SK-N-SH treated with all-trans-retinoic acid at 6 μM for 48 hours (cell line): ENCODE results near the gene REXO1.

Source experiments
- ATAC-seq: fragments of 200-7000 bp; cut with Tn5 transposase; 3 replicates; pipeline ENCODE4 v1.9.1; 2020; ENCODE audit warnings: mild to moderate bottlenecking, moderate library complexity
- BACH2 ChIP-seq: fragments of 250-450 bp; sonication (Bioruptor Pico); IDR thresholded peaks from 2 replicates; pipeline ENCODE4 v1.9.0; 2021; ENCODE audit warnings: mild to moderate bottlenecking, borderline replicate concordance
- CSDC2 ChIP-seq: fragments of 250-450 bp; sonication (Bioruptor Pico); IDR thresholded peaks from 2 replicates; pipeline ENCODE4 v1.5.0; 2020; ENCODE audit warnings: mild to moderate bottlenecking, moderate library complexity
- ISL1 ChIP-seq: fragments of 250-450 bp; sonication (Bioruptor Pico); IDR thresholded peaks from 2 replicates; pipeline ENCODE4 v2.1.2; 2022; ENCODE audit warnings: mild to moderate bottlenecking, moderate library complexity
- TCF4 ChIP-seq: fragments of 250-450 bp; sonication (Bioruptor Pico); IDR thresholded peaks from 2 replicates; pipeline ENCODE4 v1.8.0; 2021; ENCODE audit warnings: mild to moderate bottlenecking, moderate library complexity, borderline replicate concordance
- TOX ChIP-seq: fragments of 250-450 bp; sonication (Bioruptor Pico); IDR thresholded peaks from 2 replicates; pipeline ENCODE4 v1.8.0; 2021; ENCODE audit warnings: mild to moderate bottlenecking, moderate library complexity, borderline replicate concordance
- ZC3H10 ChIP-seq: fragments of 250-450 bp; sonication (Bioruptor Pico); IDR thresholded peaks from 2 replicates; pipeline ENCODE4 v1.5.1; 2021; ENCODE audit warnings: mild to moderate bottlenecking, moderate library complexity
- ZFP3 ChIP-seq: fragments of 250-450 bp; sonication (Bioruptor Pico); IDR thresholded peaks from 2 replicates; pipeline ENCODE4 v1.5.0; 2020; ENCODE audit warnings: mild to moderate bottlenecking, moderate library complexity
- ZFP30 ChIP-seq: fragments of 450-650 bp; formaldehyde crosslinking; IDR thresholded peaks from 2 replicates; pipeline ENCODE4 v1.5.0; 2022; ENCODE audit warnings: mild to moderate bottlenecking, moderate library complexity
- ZNF565 ChIP-seq: fragments of 450-650 bp; formaldehyde crosslinking; conservative IDR thresholded peaks from 2 replicates; pipeline ENCODE4 v1.5.0; 2020; ENCODE audit warnings: low read depth, mild to moderate bottlenecking, moderate library complexity
- ZNF8 ChIP-seq: fragments of 450-650 bp; formaldehyde crosslinking; IDR thresholded peaks from 2 replicates; pipeline ENCODE4 v1.5.0; 2020; ENCODE audit warnings: mild to moderate bottlenecking, moderate library complexity
- TF ChIP-seq, protein P1 (sequence below): fragments of 250-450 bp; sonication (Bioruptor Pico); IDR thresholded peaks from 2 replicates; pipeline ENCODE4 v1.8.0; 2020; ENCODE audit warnings: mild to moderate bottlenecking, moderate library complexity, borderline replicate concordance
- TF ChIP-seq, protein P2 (sequence below): fragments of 250-450 bp; sonication (Bioruptor Pico); IDR thresholded peaks from 2 replicates; pipeline ENCODE4 v1.5.1; 2020; ENCODE audit warnings: low read depth, mild to moderate bottlenecking, moderate library complexity
- TF ChIP-seq, protein P3 (sequence below): fragments of 250-450 bp; sonication (Bioruptor Pico); IDR thresholded peaks from 2 replicates; pipeline ENCODE4 v1.5.0; 2020; ENCODE audit warnings: mild to moderate bottlenecking, moderate library complexity
- TF ChIP-seq, protein P4 (sequence below): fragments of 250-450 bp; sonication (Bioruptor Pico); IDR thresholded peaks from 2 replicates; pipeline ENCODE4 v1.8.0; 2021; ENCODE audit warnings: low read depth, mild to moderate bottlenecking, moderate library complexity, borderline replicate concordance
- TF ChIP-seq, protein P5 (sequence below): fragments of 250-450 bp; sonication (Bioruptor Pico); IDR thresholded peaks from 2 replicates; pipeline ENCODE4 v1.5.1; 2021; ENCODE audit warnings: mild to moderate bottlenecking, moderate library complexity

Gene REXO1

DNA sequence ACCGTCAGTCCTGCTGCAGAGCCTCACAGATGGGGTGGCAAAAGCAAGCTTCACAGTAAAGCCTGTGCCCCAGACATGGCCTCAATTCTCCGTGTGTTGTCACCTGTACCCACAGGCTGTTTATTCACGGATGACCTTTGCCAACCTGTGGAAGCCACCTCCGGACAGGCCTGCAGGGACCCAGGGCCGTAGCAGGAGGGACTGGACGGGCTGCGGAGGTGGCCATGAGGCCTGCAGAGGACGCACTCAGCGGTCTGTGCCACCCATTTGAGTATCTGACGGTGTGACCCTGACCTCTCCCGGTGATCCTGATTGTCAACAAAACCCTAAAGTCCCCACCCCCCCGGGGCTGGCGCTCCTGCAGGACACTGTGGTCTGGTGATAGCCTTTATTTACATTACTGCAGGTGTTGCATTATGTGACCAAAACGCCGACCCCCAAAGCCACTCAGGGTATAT lies 22.9 kb upstream of the REXO1 start:
- TF ChIP-seq, protein P1, sequence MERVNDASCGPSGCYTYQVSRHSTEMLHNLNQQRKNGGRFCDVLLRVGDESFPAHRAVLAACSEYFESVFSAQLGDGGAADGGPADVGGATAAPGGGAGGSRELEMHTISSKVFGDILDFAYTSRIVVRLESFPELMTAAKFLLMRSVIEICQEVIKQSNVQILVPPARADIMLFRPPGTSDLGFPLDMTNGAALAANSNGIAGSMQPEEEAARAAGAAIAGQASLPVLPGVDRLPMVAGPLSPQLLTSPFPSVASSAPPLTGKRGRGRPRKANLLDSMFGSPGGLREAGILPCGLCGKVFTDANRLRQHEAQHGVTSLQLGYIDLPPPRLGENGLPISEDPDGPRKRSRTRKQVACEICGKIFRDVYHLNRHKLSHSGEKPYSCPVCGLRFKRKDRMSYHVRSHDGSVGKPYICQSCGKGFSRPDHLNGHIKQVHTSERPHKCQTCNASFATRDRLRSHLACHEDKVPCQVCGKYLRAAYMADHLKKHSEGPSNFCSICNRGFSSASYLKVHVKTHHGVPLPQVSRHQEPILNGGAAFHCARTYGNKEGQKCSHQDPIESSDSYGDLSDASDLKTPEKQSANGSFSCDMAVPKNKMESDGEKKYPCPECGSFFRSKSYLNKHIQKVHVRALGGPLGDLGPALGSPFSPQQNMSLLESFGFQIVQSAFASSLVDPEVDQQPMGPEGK (CRISPR knock-in tag): no peak
- TF ChIP-seq ZC3H10 (no peak), ZNF8 (no peak)
- ATAC-seq: no peak

DNA sequence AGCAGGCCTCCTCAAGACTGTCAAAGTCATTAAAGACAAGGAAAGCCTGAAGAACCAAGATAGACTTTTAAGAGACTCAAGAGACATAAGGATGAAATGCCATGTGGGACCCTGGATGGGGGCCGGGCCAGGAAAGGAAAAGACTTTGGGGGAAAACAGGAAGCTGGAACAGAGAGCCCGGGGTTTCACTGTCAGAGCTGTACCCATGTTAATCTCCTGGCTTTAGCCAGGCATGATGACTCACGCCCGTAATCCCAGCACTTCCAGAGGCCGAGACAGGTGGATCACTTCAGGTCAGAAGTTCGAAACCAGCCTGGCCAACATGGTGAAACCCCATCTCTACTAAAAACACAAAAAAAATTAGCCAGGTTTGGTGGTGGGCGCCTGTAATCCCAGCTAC lies 20.7 kb upstream of the REXO1 start:
- TF ChIP-seq, protein P2, sequence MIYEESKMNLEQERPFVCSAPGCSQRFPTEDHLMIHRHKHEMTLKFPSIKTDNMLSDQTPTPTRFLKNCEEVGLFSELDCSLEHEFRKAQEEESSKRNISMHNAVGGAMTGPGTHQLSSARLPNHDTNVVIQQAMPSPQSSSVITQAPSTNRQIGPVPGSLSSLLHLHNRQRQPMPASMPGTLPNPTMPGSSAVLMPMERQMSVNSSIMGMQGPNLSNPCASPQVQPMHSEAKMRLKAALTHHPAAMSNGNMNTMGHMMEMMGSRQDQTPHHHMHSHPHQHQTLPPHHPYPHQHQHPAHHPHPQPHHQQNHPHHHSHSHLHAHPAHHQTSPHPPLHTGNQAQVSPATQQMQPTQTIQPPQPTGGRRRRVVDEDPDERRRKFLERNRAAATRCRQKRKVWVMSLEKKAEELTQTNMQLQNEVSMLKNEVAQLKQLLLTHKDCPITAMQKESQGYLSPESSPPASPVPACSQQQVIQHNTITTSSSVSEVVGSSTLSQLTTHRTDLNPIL (CRISPR knock-in tag): no peak
- no peak for TF ChIP-seq BACH2 (CRISPR knock-in tag)
- TF ChIP-seq ISL1 (CRISPR knock-in tag): no peak
- no peak for TF ChIP-seq TOX (CRISPR knock-in tag)
- TF ChIP-seq ZNF565: no peak
- TF ChIP-seq ZFP3 (CRISPR knock-in tag): no peak
- TF ChIP-seq, protein P1 (CRISPR knock-in tag): no peak
- ATAC-seq: no peak

DNA sequence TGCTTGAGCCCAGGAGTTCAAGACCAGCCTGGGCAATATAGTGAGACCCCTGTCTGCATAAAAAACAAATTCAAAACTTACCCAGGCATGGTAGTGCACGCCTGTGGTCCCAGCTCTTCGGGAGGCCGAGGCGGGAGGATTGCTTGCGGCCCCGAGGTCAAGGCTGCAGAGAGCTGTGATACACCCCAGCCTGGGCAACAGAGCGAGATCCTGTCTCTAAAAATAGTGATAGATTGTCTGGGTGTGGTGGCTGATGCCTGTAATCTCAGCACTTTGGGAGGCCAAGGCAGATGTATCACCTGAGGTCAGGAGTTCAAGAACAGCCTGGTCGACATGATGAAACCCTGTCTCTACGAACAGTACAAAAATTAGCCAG lies 19.1 kb upstream of the REXO1 start:
- TF ChIP-seq TCF4 (CRISPR knock-in tag) (no peak), TOX (CRISPR knock-in tag) (no peak), CSDC2 (no peak), ZFP30 (CRISPR knock-in tag) (no peak), ZC3H10 (no peak), ZNF565 (no peak)
- TF ChIP-seq, protein P3, sequence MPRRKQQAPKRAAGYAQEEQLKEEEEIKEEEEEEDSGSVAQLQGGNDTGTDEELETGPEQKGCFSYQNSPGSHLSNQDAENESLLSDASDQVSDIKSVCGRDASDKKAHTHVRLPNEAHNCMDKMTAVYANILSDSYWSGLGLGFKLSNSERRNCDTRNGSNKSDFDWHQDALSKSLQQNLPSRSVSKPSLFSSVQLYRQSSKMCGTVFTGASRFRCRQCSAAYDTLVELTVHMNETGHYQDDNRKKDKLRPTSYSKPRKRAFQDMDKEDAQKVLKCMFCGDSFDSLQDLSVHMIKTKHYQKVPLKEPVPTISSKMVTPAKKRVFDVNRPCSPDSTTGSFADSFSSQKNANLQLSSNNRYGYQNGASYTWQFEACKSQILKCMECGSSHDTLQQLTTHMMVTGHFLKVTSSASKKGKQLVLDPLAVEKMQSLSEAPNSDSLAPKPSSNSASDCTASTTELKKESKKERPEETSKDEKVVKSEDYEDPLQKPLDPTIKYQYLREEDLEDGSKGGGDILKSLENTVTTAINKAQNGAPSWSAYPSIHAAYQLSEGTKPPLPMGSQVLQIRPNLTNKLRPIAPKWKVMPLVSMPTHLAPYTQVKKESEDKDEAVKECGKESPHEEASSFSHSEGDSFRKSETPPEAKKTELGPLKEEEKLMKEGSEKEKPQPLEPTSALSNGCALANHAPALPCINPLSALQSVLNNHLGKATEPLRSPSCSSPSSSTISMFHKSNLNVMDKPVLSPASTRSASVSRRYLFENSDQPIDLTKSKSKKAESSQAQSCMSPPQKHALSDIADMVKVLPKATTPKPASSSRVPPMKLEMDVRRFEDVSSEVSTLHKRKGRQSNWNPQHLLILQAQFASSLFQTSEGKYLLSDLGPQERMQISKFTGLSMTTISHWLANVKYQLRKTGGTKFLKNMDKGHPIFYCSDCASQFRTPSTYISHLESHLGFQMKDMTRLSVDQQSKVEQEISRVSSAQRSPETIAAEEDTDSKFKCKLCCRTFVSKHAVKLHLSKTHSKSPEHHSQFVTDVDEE: no peak
- TF ChIP-seq, protein P4, sequence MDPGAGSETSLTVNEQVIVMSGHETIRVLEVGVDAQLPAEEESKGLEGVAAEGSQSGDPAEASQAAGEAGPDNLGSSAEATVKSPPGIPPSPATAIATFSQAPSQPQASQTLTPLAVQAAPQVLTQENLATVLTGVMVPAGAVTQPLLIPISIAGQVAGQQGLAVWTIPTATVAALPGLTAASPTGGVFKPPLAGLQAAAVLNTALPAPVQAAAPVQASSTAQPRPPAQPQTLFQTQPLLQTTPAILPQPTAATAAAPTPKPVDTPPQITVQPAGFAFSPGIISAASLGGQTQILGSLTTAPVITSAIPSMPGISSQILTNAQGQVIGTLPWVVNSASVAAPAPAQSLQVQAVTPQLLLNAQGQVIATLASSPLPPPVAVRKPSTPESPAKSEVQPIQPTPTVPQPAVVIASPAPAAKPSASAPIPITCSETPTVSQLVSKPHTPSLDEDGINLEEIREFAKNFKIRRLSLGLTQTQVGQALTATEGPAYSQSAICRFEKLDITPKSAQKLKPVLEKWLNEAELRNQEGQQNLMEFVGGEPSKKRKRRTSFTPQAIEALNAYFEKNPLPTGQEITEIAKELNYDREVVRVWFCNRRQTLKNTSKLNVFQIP: no peak
- TF ChIP-seq, protein P1 (CRISPR knock-in tag): no peak
- TF ChIP-seq, protein P5, sequence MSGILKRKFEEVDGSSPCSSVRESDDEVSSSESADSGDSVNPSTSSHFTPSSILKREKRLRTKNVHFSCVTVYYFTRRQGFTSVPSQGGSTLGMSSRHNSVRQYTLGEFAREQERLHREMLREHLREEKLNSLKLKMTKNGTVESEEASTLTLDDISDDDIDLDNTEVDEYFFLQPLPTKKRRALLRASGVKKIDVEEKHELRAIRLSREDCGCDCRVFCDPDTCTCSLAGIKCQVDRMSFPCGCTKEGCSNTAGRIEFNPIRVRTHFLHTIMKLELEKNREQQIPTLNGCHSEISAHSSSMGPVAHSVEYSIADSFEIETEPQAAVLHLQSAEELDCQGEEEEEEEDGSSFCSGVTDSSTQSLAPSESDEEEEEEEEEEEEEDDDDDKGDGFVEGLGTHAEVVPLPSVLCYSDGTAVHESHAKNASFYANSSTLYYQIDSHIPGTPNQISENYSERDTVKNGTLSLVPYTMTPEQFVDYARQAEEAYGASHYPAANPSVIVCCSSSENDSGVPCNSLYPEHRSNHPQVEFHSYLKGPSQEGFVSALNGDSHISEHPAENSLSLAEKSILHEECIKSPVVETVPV (CRISPR knock-in tag): no peak
- TF ChIP-seq, all 23 proteins: peak for 0
- no peak for ATAC-seq
